ENCODE results near the gene S1PR3.

DNA sequence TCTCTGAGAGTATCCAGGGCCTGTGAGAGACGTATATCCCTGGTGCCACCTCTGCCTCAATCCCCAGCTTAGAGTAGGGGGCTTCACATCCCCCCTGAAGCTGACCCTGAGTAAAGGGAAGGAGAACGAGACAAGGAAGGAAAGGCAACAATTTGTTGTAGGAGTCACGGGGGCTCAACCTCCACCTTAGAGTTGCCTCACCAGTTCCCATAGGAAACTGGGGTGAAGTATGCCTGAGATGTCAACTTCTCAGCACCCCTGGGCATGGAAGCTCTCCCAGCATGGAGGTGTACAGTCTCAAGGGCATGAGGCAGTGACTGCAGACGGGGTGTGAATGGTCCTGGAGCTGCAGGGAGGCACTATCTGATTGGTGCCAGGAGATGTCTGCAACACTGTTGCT, 53.6 kb downstream of the S1PR3 start:
- TF ChIP-seq POLR2A (IDR thresholded peaks at IDR 0.05; ENCODE audit: low read depth, low read length) (no peak), POLR2AphosphoS5 (IDR thresholded peaks at IDR 0.05; ENCODE audit: low read depth, low read length) (no peak), TAF1 (IDR thresholded peaks at IDR 0.05; ENCODE audit: low read depth, low read length) (no peak), SPI1 (IDR thresholded peaks at IDR 0.05; ENCODE audit: low read depth, low read length) (no peak)
